GM19395 (cell line): Measurements from ENCODE around the gene SCAMP2.
"Not testable (repeated sequence)": the region's sequence is repeated elsewhere in the genome, so short reads cannot be mapped to it uniquely, and the experiment has no call there.

Experiments
- ATAC-seq: cut with Tn5 transposase; IDR thresholded peaks from one replicate; pipeline ENCODE4 v1.9.1; 2021; ENCODE audit warnings: mild to moderate bottlenecking, moderate library complexity; ENCODE audit not compliant: unreplicated experiment

Gene SCAMP2

DNA sequence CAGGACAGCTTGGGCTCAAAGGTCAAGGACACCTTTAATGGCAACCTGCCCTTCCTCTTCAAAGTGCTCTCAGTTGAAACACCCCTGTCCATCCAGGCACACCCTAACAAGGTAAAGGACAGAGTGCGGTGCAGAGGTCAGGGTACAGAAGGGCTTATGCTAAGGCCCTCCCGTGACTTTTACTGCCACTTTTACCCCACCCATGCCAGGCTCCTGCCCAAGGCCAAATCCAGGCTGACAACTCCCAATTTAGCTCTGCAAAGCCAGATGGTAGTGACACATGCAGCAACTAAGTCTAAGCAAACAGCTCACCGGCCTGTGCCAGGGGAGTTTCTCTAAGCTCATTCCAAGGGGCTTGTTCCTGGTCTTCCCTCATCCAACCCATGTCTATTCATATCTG, 18.3 kb upstream of the SCAMP2 start:
- ATAC-seq: no peak

DNA sequence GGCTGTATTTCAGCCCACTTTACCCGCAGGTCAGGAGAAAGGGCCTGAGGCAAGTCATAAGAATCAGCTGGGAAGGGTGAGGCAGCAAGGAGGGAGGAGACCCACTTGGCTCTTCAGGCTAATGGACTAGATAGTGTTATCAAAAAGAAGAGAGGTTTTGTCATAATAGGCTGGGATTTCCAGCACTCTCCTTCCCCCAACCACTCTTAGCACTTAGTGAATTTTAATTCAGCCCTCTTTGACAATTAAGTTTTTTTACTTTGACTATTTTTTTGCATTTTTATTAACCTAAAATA, 17.4 kb upstream of the SCAMP2 start:
- ATAC-seq: no peak

DNA sequence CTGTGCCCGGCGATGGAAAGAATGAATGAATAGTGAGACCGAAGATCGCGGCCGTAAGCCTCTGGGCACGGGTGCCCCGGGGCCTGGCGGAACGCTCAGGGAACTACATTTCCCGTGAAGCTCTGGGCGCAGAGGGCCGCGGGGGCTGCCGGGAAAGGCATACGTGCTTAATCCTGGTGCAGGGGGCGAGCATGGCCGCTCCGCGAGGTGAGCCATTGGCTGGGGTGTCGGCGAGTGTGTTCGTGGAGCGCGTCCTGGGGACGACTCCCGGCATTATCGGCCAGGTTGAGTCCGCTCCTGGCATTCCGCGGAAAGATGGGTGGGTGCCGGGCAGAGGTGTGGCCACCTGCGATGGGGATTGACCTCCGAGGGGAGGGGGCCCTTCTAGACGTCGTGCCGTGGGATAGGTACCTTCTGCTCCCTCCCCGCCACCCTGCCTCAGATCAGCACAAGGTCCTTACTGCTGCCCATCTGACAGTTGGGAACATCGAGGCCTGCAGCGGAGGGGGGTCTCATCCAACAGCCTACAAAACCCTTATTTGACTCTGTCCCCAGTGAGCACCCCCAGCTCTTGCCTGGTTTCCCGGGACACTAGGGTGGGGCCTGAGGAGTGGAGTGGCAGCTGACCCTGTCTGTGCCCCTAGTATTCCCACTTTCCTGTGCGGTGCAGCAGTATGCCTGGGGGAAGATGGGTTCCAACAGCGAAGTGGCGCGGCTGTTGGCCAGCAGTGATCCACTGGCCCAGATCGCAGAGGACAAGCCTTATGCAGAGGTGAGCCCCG, 16.9 kb upstream of the SCAMP2 start, which contains the start of gene MPI:
MPI (plus strand) TSS at position 160 of the 782 bp plus-strand sequence; CDS start at position 192, 32 bp downstream.
- ATAC-seq: peak; percentile 94

DNA sequence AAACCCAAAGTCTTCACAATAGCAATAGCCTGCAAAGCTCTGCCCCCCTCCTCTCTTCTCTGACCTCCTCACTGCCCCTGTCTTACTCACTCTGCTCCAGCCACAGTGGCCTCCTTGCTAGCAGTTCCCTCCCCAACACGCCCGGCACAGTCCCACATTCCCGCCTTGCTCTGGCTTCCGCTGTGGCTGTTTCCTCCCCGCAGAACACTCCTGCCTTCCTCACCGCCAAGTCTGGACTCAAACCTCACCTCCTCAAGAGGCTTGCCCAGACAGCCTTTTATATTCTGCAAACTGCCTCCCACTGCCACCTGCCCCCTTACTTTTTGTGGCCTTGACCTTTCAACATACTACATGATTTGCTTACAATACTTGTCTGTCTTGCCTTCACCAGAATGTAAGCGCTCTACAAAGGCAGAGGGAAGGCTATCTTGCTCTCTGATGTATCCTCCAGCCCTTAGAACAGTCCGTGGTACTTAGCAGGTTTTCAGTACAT, 16.3 kb upstream of the SCAMP2 start:
- ATAC-seq: peak; percentile 20

DNA sequence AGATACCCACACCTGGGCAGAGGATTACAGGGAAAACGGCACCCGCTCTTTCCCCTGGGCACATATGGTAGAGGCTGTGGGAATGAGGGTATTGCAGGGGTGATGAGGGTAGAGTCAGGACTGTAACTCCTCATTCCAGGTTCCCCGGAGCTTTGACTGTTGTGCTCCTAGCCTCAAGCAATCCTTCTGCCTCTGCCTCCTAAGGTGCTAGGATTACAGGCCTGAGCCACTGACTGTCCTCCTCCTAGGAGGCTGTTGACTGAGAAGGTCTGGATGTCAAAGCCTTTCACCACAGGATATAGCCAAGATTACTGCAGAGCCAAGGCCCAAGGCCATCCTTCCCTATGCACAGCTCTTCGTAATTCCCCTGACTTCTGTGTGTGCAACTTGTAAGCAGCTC, 15.6 kb upstream of the SCAMP2 start:
- ATAC-seq: no peak

DNA sequence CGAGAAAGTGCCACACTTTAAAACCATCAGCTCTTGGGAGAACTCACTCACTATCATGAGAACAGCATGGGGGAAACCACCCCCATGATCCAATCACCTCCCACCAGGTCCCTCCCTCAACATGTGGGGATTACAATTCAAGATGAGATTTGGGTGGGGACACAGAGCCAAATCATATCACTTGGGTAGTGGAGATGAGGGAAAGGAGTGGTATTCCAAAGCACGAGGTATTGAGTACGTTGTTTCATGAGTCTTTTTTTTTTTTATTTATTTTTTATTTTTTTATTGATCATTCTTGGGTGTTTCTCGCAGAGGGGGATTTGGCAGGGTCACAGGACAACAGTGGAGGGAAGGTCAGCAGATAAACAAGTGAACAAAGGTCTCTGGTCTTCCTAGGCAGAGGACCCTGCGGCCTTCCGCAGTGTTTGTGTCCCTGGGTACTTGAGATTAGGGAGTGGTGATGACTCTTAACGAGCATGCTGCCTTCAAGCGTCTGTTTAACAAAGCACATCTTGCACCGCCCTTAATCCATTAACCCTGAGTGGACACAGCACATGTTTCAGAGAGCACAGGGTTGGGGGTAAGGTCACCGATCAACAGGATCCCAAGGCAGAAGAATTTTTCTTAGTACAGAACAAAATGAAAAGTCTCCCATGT, 14.5 kb upstream of the SCAMP2 start:
- ATAC-seq: not testable (repeated sequence)

DNA sequence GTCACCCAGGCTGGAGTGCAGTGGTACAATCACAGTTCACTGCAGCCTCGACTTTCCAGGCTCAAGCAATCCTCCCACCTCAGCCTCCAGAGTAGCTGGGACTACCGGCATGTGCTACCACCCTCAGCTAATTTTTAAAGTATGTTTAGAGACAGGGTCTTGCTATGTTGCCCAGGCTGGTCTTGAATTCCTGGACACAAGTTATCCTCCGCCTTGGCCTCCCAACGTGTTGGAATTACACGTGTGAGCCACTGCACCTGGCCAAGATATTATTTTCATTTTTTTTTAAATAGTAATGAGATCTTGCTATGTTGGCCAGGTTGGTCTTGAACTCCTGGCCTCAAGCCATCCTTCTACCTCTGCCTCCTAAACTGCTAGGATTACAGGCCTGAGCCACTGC, 12.3 kb upstream of the SCAMP2 start:
- no peak for ATAC-seq

DNA sequence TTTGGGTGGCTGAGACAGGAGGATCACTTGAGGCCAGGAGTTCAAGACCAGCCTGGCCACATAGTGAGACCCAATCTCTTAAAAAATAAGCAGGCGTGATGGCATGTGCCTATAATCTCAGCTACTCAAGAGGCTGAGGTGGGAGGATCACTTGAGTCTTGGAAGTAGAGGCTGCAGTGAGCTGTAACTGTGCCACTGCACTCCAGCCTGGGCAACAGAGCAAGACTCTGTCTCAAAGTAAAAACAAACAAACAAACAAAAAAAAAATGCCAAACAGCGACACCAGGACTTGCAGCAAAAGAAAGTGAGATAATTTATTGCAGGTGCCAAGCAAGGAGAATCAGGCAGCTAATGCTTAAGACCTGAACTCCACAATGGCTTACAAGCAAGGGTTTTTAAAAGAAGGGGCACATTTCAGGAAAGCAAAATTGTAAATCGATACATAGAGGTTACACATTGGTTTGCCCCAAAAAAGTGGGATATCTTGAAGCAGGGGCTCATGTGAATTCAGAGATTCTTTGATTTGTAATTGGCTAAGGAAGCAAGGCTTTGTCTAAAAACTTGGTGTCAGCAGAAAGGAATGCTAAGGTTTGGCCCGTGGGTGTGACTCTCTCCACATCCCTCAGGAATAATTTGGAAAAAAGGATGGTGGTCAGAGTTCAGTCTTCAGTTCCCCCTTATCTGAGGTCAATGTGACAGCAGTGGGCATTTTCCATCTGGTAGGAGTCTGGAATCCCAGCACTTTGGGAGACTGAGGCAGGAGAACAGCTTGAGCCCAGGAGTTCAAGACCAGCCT, 11.5 kb upstream of the SCAMP2 start:
- ATAC-seq: no peak

DNA sequence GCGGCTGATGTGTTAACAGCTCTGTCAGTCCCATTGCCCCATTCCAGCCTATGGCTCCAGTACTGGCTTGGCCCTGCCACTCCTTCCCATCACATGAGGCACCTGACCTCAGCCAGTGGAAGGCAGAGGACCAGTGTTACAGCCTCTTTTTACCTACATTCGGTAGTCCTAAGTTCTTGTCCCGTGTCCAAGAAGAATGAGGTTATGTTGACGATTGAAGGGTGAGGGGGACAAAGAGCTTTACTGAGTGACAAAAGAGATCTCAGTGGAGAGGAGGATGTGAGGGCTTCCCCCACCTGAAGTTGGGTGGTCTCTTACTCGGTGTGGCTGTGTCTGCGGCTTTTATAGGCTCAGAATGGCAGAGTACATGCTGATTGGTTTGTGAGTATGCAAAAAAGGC, 9.4 kb upstream of the SCAMP2 start:
- no peak for ATAC-seq

DNA sequence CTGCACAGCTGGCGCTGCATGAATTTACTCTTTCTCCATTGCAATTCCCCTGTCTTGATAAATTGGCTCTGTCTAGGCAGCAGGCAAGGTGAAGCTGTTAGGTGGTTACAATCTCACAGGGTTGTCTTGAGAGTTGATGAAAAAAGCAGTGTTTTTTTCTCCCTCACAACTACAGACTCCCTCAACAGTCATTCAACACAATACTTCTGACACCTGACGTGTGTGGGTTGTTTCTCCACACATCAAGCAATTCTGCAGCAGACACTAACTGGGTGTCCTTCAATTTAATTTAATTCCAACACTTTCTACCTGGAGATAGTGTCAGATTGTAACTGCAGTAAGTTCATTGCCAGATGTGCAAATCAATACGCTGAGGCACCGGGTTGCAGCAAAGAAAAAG, 5.1 kb upstream of the SCAMP2 start:
- no peak for ATAC-seq

DNA sequence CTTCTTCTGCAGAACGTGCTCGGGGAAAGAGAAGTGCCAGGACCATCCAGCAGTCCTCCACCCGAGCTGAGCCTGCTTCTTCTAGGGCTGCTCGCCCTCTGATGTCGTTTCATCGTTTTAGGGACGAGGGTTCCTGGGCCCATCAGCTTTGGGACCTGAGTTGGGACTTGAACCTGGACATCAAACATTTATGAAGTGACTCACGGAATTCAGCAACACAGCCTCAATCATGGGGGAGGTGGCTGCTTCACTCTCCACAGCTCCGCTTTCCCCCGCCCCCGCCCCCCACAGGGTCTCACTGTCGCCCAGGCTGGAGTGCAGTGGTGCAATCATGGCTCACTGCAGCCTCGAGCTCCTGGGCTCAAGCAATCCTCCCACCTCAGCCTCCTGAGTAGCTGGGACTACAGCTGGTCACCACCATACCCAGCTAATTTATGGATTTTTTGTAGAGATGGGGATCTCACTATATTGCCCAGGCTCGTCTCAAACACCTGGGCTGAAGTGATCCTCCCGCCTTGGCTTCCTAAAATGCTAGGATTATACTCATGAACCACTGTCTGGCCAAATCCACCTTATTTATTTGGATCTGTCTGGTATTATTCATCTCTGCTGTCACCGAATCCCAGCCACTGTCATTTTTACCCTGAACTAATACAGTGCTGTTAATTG, 725 bp upstream of the SCAMP2 start:
- no peak for ATAC-seq

DNA sequence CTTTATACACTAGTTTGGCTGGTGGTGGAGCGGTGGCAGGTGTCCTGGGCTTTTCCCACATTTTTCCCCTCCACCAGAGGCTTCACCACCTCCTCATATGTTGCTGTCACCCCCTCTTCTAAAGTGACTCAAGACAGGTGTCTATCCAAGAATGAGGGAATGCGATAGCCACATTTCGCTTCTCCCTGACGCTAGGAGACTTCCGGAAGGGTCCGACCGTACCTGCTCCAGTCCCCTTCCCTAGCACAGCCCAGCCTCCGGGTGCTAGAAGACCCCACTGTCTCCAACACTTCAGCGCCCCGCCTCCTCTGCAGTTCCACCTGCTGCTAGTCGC, 496 bp downstream of the SCAMP2 start:
- ATAC-seq: no peak

DNA sequence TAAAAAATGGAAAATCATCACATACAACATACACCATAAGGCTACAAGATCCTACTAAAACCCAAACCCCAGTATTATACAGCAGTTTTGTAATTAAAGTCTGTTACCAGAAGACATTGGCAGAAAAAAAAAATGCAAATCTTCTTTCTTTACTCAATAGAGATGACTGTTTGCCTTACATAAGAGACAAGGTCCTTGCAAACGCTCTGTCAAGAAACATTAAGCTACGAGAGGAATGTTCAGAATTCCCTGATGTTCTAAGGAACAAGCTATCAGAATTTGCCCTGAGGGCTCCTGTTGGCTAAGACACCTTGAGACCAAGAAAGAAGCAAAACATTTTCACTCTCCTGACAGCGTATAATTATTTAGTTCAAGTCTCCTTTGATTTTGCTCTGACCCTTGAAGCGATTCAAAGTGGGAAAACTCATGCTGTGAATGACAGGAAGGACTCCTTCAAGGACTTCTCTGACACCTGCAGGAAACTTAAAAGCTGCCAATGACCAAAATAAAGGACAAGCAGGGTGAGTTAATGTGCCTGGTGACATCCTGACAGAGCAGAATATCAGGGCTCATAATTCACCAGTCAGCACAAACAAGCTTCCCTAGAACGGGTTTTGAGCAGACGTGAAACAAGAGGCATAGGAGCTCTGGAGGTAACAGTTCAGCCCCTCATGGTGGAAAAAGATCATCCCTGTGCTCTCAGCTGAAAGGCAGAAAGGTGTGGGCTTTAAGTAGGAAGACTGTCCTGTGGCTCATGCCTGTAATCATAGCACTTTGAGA, 2.5 kb downstream of the SCAMP2 start:
- no peak for ATAC-seq

DNA sequence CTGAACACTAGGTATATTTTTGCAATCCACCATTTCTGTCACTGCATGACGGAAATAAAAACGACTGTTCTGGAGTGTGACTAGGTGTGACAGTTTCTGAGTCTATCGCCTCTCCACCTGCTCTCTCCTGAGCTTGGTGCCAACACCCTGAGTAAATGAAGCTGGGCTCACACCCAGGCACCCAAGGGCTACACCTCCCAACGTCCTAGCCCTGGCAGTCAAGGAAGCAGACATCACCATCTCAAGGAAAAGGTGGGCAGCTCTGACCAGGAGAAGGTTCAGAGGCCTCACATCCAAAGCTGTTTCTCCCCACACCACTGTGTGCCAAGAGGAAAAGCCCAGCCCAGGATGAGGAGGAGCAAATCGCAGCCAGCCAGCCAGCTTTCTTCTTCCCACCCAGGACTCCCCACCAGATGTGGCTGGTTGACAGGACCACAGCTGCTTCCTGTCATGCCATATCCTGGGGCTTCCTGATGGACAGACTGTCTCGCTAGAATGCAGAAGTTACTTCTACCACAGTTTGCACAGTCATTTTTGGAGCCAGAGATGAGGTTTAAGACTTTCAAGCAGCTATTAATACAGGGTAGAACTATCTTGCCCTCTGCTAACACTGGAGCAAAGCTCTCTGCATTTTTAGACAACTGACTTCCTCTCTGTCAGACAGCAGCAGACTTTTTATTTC, 3.3 kb downstream of the SCAMP2 start:
- ATAC-seq: peak; percentile 72

DNA sequence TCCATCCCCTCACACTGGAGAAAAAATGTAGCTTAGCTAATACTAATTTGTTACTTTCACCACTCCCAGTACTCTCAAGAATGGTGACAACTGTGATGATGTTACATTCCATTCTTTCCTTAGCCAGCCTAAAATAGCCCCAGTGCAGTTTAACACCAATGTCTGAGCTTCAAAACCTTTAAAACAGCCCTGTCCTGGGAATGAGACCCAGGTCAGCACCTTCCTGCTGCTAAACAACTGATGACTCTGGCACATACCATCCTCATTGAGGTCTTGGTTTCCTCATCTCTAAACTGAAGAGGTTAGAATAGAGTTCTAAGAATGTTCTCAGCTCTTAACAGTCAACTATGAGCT, 3.8 kb downstream of the SCAMP2 start:
- no peak for ATAC-seq

DNA sequence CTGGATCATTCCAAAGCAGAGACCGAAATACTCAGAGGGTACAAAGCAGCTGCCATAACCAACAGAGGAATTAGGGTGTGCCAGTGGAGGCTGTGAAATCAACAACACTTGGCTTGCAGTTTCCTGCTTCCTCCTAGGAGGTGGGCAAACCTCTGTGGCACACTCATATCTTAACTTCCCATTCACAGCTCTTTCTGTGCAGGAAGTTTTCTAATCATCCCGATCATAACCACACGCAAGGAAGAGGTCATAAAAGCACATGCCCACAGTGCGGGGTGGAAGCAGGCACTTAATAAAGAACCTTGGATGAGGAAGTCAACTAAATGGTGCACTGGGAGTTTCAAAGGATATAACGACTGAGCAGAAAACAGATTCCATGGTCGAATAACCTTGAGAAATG, 5.1 kb downstream of the SCAMP2 start:
- ATAC-seq: no peak

DNA sequence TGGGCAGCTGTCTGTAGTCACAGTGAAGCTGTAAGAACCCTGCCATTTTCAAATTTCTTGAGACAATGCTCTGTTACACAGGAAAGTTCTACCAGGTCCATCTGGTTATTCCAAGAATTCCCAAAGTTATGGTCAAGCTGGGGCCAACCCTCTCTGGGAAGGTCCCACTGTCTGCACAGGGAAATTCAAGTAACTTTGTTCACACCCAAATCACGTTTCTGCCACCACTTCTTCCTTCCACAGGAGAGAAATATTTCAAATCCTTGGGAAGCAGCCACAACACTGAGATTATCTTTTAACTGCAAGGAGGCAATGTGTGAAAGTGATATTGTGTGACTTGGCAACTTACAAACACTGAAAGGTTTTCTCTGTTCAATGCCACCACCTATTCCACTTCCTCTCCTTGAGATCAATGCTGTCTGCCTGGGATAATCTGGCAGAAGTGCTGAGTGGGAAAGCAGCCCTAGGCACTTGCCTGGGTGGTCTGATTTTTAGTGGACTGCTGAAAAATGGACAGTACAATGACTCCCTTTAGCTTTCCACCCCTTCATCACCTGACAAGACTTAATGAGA, 5.6 kb downstream of the SCAMP2 start:
- no peak for ATAC-seq

DNA sequence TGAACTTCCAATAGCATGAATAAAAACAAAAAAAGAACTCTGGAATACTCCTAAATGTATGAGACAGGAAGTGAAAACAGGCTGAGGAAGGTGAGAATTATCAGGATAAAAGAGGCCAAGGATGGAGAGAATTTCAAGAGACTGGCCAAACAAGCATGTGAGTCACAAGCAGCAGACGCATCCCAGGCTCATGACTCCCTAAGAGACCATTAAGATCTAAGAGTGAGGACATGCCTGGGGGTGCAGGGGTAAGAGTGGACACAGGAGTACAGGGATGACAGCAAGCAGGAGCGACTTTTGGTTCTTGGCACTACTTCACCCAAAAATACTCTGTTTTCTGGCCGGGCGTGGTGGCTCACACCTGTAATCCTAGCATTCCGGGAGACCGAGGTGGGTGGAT, 7.1 kb downstream of the SCAMP2 start:
- ATAC-seq: no peak

DNA sequence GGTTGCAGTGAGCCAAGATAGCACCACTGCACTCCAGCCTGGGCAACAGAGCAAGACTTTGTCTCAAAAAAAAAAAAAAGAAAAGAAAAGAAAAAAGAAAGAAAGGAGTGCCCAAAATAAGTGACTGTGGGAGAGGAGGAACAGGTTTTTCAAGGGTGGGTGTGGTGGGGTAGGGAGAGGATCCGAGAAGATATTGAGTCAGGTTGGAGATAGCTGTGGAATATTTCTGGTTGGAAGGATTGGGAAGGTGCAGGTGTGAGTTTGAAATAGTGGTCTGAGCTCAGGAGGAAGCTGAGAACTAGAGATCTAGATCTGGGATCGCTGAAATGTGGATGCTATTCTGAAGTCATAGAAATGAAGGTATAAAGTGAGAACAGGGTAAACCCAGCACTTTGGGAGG, 7.8 kb downstream of the SCAMP2 start:
- ATAC-seq: no peak

DNA sequence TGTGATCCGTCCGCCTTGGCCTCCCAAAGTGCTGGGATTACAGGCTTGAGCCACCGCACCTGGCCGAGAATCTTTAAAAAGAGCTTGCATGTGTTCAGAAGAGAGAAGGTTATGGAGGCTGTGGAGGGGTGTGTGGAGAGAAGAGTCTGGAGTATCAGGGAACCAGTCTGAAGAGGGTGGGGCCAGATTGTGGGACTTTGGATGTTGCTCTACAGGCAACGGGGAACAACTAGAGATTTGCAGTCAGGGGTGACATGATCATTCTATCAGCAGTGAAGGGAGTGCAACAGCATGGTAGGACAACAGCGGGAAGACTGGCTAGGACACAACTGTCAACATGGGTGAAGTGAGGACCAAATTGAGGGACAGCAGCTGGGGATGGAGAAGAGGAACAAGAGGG, 8.9 kb downstream of the SCAMP2 start:
- ATAC-seq: no peak
